Measurements from ENCODE around the gene RCSD1.

RCSD1 gene

DNA sequence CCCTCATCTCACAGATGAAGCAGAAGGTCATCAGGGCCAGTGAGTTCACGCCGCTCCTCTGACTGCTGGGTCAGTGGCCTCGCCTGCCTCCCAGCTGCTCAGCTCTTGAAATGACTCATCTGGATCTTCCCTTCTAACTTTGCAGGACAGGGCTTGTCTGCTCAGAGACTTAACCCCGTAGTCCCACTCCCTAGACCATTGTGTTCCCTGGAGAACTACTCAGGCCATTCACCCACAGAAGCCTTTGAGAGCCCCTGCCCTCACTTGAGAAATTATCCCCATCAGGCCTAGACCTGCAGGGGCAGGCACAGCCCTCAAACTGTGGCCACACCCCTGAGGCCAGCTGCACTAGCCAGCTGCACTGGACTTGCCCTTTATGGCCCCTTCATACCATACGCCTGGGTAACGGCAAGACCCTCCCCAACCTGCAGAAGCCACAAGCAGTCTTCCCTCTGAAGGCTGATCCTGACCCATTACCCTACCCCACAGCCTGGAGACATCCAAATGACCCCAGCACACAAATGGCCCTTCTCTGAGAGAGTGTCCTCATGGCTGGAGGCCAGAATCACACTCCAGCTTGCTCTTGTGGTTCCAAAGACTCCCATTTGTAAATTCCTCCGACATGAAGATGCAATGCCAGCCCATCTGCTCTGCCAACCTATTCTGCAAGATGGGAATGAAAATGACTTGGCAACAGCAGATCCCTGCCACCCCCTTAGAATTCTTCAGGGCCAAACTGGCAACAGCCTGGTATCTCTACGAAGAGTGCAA, 33.2 kb downstream of the RCSD1 start:
- peak; percentile 88 for DNase-seq (ENCODE audit: insufficient read length, low spot score)
- peak; percentile 64 for FAIRE-seq

DNA sequence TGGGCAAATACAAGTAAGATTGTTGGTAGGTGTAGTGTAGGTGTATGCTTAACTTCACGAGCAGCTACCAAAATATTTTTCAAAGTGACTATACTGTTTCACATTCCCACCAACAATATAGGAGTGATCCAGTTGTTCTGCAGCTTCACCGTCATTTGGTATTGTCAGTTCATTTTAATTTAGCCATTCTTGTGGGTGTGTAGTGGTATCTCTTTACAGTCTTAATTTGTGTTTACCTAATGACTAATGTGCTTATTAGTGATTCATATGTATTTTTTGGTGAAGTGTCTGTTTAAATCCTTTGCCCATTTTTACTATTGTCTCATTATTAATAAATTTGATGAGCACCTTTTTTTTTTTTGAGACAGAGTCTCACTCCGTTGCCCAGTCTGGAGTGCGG, 35.4 kb downstream of the RCSD1 start:
- FAIRE-seq: no peak
- DNase-seq (ENCODE audit: insufficient read length, low spot score): no peak

DNA sequence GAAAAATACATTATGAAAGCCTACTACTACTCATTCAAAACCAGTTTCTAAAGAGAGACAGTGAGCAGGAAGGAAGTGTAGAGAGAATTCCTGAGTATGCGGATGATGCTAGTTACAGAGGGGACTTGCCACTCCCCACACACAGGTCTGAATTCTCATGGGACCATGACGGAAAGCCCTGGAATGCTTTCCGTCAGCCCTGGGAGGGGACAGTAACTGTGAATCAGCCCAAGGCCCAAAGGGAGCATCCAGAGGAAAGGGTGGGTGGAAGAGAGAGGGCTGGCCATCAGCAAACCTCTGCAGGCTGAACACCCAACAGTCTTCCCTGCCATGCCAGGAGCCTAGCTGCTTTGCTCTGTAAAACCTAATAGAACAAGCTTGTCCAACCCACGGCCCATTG, 36.4 kb downstream of the RCSD1 start:
- DNase-seq (ENCODE audit: insufficient read length, low spot score) (no peak), FAIRE-seq (no peak)

DNA sequence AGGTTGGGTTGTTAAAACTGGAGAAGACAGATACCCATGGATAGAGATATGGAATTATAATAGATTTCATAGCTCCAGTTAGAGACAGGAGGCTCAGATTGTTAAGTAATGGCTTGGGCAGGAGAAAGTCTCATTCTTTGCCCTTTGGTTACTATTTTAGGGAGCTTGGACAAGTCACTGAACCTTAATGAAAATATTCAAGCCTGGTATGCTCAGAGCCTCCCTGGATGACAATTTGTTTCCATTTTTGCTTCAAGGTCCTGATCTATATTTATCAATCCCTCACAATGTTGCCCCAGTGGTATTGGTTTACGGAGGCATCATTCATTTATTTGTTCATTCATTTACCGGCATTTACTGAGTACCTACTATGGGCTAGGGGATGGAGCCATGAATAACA, 37.5 kb downstream of the RCSD1 start:
- no peak for FAIRE-seq
- no peak for DNase-seq (ENCODE audit: insufficient read length, low spot score)

DNA sequence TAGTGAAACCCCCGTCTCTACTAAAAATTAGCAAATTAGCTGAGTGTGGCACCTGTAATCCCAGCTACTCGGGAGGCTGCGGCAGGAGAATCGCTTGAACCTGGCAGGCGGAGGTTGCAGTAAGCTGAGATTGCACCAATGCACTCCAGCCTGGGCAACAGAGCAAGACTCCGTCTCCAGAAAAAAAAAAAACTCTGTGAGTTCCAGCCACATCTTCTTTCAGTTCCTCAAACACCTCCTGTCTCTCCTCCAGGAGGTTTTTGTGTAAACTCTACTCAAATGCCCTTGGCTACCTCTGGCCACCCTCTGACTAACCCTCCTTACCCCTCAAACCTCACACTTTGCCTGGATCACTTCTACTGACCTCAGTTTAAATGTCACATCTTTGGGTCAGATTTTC, 38.1 kb downstream of the RCSD1 start:
- DNase-seq (ENCODE audit: insufficient read length, low spot score): no peak
- no peak for FAIRE-seq

DNA sequence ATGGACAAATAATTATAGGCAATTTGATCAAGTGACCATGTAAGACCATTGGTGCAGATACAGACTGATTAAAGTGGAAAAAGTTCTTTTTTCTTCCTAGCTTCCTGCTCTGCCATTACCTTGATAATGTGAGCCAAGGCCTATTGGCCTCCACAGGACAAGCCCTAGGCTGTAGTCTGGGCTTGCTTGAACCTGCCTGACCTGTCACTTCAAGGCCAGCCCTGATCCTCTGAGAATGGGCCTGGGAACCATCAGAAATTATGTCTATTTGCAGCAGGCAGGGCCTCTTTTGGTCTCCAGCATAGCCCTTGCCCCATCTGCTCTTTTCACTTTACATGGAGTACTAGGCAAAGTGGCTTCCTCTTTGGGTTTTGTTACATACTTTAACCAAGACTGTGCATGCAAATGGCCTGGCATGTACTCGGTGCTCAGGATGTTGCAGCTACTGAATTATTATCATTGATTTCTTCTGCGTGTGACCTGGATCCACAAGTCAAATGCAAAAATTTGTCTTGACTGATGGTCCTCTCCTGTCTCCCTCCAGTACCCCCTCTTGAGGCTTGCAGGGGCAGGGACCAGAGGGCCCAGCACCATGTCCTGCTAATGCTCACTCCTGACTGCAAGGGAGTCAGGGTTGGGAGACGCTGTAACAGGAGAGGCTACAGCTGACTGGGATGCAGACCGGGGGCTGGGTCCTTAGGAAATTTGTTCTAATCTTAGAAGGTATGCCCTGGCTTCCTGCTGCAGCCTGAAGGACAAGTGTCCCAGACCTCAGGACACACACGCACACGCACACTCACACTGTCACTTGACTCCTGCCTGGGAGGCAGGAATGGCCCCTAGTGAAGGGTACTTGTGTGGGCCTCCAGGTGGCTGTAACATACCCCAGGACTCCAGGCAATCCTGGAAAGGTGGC, 39.4 kb downstream of the RCSD1 start:
- FAIRE-seq (no peak), DNase-seq (ENCODE audit: insufficient read length, low spot score) (no peak)

DNA sequence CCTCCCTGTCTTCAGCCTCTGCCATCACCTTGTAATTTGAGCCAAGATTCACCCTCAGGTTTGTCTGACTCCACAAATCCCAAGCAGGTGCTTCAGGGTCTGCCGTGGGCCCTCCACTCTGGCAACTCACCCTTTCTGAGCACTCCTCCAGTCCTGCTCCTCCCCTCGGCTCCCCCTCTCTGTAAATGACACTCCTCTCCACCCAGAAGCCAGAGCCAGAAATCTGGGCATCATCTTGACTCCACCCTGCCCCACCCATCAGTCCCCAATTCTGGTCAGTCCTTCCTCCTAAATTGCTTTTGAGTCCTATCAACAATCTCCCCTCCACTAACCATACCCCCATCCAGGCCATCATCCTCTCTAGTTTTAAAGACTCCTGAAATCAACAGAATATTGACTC, 40.5 kb downstream of the RCSD1 start:
- no peak for DNase-seq (ENCODE audit: insufficient read length, low spot score)
- FAIRE-seq: no peak

DNA sequence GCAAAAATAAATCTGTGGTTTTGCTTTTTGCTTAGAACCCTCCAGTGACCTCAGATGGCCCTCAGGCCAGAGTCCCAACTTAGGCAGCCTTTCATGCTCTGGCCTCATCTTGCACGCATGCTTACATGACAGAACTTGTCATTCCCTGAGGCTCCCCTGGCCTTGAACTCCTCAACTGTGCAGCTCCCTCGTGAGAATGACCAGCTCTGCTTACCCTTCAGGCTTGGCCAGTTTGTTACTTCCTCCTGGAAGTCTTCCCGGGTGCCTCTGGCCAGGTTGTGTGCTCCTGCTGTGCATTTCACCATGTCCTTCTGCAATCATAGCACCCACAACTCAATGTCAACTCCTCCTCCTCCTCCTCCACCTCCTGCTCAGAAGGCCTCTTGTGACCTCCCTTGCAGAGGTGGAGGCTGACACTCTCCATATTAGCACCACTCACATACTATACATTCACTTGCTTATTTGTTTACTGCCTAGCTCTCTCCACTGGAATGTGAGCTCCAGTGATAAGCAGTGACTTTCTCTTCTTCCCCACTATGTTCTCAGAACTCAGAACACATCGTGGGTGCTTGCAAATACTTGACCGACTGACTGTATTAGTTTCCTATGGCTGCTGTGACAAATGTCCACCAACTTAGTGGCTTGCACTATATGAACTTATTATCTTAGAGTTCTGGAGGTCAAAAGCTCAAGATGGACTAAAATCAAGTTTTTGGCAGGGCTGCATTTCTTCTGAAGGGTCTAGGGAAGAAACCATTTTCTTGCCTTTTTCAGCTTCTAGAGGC, 41.9 kb downstream of the RCSD1 start:
- no peak for DNase-seq (ENCODE audit: insufficient read length, low spot score)
- FAIRE-seq: no peak

DNA sequence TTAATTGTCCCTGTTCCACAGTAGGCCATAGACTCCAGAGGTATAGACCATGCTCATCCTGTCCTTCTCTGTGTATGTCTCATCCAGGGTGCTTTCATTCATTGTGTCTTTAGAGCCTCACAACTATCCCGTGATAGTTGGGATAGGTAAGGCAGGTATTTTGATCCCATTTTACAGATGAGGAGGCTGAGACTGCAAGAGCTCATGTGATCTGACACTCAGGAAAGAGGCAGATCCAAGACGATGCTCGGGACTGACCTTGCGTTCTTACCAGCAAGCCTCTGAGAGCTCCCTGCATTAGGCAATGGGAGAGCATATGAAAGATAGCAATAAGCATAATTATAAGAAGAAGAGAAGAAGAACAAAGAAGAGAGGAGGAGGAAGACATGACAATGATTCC, 42.8 kb downstream of the RCSD1 start:
- DNase-seq (ENCODE audit: insufficient read length, low spot score) (no peak), FAIRE-seq (no peak)

DNA sequence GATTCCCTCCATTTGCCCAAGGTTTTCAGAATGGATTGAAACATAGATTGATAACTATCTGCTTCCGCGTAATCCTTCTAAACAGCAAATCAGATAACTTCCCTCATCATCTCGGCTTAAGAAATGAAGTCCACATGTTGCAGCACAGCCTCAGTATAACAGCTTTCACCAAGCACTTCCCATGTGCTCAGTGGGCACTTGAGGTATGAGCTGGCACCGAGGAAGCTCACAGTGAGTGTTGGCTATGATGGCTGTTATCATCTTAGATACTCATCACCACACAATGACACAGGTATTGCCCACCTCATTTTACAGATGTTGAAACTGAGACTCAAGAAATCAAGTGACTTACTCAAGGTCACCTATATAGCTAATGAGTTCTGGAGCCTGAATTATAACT, 43.2 kb downstream of the RCSD1 start:
- FAIRE-seq (no peak), DNase-seq (ENCODE audit: insufficient read length, low spot score) (no peak)

DNA sequence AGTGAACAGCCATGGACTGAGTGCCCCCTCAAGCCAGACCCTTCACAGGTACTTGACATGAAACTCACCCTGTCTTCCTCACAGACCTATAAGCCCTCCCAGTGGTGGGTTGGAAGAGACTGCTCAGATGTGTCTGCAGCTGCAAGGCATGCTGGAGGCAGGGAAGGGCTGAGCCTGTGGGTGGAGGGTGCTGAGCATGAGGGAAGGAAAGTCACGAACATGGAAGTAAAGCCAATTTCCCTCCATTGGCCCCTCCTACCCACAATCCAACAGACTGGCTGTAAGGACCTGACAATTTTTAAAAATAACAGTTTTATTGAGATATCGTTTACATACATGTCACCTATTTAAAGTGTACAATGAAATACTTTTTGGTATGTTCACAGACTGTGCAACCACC, 44.1 kb downstream of the RCSD1 start:
- DNase-seq (ENCODE audit: insufficient read length, low spot score) (no peak), FAIRE-seq (no peak)

DNA sequence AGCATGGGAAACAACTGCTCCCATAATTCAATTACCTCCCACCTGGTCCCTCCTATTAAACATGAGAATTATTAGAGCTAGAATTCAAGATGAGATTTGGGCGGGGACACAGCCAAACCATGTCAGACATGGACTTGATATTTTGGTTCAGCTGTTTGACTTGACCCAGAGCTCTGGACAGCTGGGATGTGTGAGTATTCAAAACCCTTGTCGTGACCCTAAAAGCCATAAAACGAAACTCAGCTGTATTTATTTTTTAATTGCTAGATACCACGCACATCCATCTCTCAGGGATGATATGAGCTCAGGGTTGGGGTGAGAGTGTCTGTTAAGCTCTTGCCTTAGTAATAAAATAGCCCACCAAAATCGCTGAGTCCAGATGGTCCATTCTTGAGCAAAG, 45.4 kb downstream of the RCSD1 start:
- FAIRE-seq (no peak), DNase-seq (ENCODE audit: insufficient read length, low spot score) (no peak)

DNA sequence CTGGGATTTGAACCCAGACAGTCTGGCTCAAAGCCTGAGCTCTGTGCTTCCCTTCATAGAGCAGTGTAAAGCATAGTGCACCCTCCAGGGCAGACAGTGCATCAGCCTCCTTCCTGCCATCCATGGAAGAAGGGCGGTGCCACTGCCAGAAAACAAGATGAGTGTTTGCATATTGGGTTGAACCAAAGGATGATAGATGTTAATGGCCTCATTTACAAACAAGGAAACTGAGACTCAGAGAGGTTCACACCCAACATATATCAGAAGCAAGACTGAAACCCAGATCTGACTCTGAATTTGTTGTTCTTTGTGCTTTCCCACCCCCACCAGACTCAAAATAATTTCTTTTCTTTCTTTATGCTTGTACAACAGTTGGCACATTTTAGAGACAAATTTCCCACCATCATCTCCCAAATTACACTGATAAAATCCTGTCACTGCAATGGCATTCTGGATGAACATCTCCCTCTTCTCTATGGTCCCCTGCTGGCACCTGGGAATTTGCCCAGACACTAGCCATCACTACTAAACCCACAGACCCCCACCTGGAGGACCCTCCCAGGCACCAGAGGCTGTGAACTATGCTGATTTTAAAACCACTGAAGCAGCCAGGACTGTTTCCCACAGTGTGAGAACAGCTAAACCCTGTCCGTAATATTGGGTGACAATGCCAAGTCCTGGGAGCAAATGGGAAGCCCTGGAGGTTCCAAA, 46.3 kb downstream of the RCSD1 start:
- DNase-seq (ENCODE audit: insufficient read length, low spot score) (no peak), FAIRE-seq (no peak)

DNA sequence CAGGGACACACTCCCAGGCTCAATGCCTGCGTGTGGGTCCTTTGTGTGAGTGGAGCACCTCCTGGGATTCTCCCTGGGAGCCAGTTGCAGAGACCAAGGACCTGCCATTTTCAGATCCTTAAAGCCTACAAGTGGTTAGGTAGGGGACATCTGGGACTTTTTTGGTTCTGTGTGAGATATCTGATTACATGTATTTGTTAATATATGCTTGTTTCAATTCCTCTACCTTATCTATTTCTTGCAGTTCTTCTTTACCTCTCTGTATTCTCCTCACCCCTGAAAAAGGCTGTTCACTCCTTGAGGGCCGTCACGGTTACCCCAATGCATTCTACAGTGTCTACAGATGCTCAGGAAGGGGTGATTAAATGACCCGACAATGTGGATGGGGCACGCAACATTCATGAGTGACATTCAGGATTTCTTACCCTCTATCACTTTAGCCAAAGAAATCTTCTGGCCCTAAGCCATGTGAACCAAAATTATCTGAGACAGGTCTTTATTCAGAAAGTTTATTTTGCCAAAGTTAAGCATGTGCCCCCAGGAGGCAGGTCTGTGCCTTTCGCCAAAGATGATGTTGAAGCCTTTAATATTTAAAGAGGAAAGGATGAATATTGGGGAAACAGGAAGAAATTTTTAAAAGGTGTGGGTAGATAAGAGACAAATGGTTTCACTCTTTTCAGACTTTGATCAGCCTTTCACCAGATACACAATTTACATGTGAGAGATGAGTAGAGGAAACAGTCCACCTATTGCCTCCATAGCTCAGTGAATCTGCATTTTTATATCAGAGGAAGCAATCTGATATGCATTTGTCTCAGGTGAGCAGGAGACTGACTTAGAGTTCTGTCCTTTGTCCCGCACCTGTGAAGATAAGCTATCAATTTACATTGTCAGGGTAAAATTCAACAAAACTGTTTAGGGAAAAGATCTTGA, 47.1 kb downstream of the RCSD1 start:
- DNase-seq (ENCODE audit: insufficient read length, low spot score) (no peak), FAIRE-seq (no peak)

DNA sequence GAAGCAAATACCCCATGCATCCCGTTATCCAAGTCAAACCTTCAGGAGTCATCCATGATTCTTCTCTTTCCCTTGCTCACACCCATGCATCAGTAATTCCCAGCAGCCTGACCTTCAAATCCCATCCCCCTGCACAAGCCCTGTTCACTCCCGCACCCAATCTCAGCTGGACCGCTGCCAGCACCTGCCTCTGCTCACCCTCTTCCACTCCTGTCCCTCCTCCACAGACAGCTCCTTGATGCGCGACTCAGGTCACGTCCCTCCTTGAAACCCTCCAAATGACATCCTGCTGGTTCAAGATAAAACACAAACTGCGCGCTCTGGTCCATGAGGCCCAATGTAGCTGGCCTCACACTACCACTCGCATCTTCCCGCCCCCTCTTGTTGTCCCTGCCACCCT, 48.4 kb downstream of the RCSD1 start:
- FAIRE-seq (no peak), DNase-seq (ENCODE audit: insufficient read length, low spot score) (no peak)

DNA sequence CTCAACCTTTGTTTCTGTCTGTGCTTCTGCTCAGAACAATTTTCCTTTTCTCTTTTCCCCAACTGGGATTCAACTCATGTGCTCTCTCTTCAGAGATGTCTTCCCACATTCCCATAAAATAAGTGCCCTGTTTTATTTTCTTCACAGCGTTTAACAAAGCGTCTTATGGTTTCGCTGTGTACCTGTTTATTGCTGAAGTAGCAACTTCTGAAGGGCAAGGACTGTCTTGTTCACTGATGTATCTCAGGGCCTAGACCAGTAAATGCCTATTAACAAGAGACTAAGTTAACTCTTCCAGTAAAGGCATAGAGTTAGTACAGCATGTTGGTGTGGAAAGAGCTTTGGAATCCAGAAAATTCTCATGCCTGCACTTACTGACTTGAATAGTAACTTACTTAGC, 48.8 kb downstream of the RCSD1 start:
- DNase-seq (ENCODE audit: insufficient read length, low spot score) (no peak), FAIRE-seq (no peak)

DNA sequence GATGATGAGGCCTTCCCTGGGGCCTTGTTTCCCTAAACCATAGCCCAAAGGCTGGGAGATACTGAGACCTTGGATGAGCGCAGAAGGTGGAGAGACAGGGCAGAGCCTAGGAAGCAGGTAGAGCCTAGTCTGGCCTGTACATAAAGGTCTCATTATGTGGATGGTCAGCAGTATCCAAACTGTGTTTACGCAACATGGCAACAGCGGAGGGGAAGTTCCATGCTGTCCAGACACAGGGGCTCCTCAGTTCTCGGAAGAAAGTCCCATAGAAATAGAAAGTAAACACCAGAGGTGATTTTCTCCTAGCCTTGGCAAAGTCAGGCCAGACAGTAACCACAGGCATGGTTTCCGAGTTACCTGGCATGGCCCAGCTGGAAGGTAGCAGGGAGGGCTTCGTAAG, 49.7 kb downstream of the RCSD1 start:
- no peak for FAIRE-seq

DNA sequence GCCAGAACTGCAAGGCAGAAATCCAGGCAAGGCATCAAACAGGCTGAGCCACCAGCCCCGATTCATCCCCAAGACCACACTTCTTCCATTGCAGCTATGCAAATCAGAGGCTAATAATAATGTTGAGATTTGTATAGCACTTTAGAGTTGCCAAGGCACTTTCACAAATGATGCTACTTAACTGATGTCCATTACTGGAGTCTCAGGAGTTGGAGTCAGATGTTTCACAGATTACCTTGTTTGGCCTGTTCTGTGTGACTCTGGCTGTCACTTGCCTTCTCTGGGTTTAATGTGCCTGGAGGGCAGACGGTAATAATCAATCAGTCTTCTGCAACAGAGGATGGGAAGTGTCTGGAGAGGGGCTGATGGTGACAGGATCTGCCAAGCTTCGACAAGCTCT, 51.0 kb downstream of the RCSD1 start:
- DNase-seq (ENCODE audit: insufficient read length, low spot score): no peak
- no peak for FAIRE-seq

More for the DNA sequence above, 49.7 kb downstream of the RCSD1 start:
- DNase-seq (ENCODE audit: insufficient read length, low spot score): no peak

DNA sequence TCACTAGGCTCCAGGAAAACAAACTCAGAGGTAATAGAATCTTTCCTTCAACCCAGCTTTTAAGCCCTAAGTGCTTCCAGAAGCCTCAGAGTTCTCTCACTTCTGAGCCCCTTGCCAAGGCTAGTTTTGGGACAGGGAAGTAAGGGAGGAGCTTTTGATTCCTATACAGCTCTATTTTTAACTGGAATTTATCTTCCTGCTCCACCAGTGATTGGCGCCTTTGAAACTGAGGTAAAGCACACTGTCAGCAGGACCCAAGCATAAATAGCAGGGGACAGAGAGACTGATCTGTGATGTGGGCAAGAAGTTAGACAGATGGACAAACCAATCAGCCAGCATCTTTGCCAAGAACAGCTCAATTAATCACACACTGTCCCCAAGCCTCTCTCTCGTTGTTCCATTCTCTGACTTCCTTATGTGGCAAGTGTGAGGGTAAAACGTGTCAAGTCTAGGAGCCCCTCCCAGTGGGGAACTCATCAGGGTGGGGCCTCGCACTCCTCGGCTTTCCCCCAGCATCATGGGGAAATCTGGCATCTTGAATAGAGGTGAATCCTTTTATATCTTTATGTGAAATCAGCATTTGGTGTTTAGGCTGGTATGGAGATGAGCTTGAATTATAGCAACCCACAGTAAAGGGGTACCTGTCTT, 51.5 kb downstream of the RCSD1 start:
- DNase-seq (ENCODE audit: insufficient read length, low spot score): no peak
- FAIRE-seq: no peak
